CD4-positive, alpha-beta T cell treated with Interleukin-15 for 4 hours (primary cell): ENCODE measurements around the gene TMEM175.
"Not testable (repeated sequence)": the region's sequence is repeated elsewhere in the genome, so short reads cannot be mapped to it uniquely, and the experiment has no call there.

Experiments used
- DNase-seq: peaks from one replicate; pipeline ENCODE4 v3.0.0-alpha.2; 2020; ENCODE audit warnings: low spot score

The TMEM175 gene

GRCh38 chr4:990746-991367 is 58.6 kb downstream of the TMEM175 start:
- no peak for DNase-seq

- no peak for DNase-seq
These were observed 59.4 kb downstream of the TMEM175 start for GRCh38 chr4:991451-992296.

GRCh38 chr4:992297-993110 is 60.2 kb downstream of the TMEM175 start:
- no peak for DNase-seq

DNA sequence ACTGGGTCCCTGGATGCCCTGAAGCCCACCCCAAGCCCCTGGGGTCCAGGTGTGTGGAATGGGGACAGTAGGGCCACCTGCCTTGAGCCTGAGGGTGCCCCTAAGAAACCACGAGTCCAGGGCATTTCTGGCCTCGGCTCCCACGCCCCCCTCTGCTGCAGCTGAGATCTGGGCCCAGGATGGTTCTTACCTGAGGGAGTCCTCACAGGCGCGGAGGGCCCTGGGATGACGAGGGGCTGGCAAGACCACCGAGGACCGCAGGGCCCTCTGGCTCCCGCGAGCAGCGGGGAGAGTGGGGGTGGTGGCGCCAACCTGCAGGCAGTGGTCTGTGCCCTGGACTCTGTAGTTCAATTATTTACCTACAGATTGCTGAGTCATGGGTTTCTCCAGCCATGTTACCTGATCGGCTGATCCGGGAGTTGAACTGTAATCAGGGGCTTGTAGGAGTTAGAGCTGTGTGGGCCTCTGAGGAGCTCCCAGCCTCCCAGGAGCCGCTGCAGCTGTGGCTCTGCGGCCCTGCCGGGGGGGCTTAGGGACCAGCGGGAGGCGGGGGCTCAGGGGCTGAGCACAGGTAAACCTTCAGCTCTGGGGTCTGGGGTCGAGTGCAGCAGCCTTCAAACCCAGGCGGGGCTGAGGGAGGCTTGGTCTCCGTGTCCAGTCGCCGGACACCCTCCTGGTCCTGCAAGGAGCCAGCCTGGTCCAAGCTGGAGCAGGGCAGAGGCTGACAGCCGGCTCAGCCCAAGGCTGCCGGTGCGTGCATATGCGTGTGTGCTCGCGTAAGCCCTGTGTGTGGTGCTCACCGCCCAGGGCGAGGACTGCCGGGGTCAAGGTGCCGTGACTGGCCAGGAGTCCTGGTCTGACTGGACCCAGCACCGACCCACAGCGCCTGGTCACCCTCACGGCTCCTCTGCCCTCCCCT is 61.1 kb downstream of the TMEM175 start, which contains the start of gene SLC26A1:
Gene SLC26A1, minus strand, starts transcription at position 294 of the 919 bp plus-strand sequence. CDS start 1,701 bp downstream, outside the sequence.
- DNase-seq: no peak

- no peak for DNase-seq
These were observed 63.2 kb downstream of the TMEM175 start for GRCh38 chr4:995311-996026.

GRCh38 chr4:996030-996996 is 64.1 kb downstream of the TMEM175 start:
- DNase-seq: no peak

- no peak for DNase-seq
These were observed 64.7 kb downstream of the TMEM175 start for GRCh38 chr4:996997-997374.

DNA sequence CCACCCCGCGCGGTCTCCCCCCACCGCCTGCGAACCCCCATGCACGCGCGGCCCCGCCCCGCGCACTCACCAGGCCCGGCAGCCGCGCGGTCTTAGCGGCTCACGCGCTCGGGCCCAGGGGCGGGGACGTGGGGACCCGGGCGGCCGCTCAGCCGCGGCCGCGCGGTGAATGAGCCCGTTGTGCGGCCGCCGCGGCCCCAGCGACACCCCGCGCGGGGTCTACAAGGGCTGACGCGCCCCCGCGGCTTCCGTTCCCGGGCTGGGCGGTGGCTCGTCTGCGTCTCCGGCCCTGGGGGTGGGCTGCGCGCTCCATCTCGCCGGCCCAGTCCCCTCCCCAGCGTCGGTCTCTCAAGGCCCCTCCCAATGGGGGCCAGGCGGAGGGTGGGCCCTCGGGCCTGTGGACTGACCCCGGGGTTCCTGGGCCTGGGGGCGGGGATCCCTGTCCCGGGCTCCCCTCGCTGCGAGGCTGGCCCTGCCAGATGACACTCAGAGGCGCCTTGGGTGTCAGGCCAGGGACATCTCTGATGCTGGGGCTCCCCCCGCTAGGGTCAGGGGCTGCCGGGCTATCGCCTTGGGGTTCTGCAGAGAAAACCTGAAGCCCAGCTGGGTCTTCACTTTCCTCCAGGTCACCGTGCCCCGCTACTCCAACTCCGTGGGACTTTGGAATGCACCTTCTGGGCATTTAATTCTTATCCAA is 65.3 kb downstream of the TMEM175 start:
- no peak for DNase-seq

GRCh38 chr4:998096-998691 is 65.9 kb downstream of the TMEM175 start:
- DNase-seq: no peak

DNA sequence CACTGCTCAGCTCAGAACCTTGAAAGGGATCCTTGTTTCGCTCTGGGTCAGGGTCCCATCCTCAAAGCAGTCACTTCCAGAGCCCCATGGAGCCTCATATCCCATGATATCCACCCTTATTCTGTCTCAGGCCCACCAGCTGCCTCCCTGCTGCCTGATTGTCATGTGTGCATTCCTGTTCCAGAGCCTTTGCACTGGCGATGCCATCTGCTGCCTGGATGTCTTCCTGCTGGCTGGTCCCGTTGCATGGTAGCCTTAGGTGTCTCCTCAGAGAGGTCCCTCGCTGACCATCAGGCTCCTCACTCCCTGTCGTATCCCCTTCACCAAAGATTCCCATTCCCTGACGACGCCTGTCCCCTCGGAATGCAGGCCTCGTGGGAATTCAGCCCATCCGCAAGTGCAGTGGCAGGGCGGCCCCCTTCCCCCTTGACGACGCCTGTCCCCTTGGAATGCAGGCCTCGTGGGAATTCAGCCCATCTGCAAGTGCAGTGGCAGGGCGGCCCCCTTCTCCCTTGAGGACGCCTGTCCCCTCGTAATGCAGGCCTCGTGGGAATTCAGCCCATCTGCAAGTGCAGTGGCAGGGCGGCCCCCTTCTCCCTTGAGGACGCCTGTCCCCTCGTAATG is 67.1 kb downstream of the TMEM175 start:
- DNase-seq: not testable (repeated sequence)

DNA sequence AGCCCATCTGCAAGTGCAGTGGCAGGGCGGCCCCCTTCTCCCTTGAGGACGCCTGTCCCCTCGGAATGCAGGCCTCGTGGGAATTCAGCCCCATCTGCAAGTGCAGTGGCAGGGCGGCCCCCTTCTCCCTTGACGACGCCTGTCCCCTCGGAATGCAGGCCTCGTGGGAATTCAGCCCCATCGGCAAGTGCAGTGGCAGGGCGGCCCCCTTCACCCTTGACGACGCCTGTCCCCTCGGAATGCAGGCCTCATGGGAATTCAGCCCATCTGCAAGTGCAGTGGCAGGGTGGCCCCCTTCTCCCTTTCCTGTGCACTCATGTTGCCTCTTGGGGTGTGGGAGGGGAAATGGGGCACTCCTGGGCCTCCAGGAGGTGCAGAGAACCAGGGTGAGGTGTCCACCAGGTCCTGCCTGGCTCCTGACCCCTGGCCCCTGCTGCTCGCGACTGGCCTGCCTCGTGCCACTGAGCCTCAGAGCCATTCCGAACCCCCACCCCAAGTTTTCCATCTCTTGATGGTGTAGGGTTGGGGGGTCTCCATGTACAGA is 67.7 kb downstream of the TMEM175 start:
- DNase-seq: no peak

GRCh38 chr4:1000686-1001260 is 68.5 kb downstream of the TMEM175 start:
- no peak for DNase-seq

- DNase-seq: no peak
These were observed 69.4 kb downstream of the TMEM175 start for GRCh38 chr4:1001561-1002130.

- no peak for DNase-seq
These were observed 69.9 kb downstream of the TMEM175 start for GRCh38 chr4:1002131-1002630.

DNA sequence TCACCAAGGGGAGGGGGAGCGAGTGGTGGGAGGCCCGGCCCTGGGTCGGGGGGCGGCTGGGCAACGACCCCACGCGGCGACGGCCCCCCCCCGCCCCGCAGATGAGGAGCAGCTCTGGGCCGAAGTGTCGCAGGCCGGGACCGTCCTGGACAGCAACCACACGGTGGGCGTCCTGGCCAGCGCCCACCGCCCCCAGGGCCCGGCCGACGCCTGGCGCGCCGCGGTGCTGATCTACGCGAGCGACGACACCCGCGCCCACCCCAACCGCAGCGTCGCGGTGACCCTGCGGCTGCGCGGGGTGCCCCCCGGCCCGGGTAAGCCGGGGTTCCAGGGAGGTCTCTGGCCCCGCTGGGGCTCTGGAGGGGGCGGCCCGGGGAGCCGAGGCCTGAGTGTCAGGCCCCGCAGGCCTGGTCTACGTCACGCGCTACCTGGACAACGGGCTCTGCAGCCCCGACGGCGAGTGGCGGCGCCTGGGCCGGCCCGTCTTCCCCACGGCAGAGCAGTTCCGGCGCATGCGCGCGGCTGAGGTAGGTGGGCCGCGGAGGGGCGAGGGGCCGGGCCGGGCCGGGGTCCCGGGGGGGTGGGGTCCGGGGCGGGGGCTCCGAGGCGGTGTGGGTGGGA is 70.5 kb downstream of the TMEM175 start:
- DNase-seq: no peak

DNA sequence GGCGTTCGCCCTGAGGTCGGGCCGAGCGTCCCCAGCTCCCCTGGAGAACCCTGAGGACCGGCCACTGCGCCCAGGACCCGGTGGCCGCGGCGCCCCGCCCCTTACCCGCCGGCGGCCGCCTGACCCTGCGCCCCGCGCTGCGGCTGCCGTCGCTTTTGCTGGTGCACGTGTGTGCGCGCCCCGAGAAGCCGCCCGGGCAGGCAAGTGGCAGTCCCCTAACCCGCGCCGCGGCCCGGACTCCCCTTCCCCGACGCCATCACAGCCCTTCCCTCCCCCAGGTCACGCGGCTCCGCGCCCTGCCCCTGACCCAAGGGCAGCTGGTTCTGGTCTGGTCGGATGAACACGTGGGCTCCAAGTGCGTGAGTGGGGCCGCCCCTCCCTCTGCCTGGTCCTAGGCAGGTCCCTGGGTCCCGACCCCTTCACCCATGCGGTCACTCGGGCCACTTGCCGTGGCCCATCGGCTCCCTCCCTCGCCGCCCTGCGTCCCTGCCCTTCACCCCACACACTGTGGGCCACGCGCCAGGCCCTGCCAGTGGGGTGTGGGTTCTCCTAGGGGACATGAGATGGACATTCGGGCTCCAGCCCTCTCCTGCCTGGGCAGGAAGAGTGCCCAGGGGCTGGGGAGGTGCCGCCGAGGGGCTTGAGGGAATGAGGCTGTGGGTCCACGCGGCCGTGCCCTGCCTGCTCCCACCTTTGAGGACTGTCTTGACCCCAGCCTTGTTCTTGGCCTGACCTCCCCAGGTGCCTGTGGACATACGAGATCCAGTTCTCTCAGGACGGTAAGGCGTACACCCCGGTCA is 71.2 kb downstream of the TMEM175 start:
- no peak for DNase-seq
